Measurements from ENCODE around the gene UFSP2. TPM values are rescaled to one million over a fixed set of nuclear protein-coding genes. Genes with fewer than 3 reads are reported as not detected.

UFSP2 gene
- polyA plus RNA-seq, 1 donor (not counting 4 experiments of a cell fraction or from before 2014, with no cell fraction given) = 41.7 TPM

DNA sequence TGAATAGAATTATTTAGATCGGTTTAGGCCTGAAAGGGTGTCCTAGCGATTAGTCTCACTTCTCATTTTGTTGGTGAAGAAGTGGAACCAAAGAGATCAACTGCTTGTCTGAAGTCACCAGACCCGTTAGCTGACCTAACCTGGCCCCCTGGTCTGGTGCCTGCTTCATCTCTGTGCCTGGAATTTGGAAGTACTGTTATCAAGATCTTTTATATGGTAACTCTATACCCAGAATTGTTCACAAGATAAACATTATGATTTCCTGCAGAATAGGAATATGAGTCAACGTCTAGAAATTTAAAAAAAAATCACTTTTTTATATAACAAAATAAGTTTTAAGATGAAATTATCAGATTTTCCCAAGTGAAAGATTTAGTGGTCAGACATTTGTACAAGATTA lies 67.2 kb downstream of the UFSP2 start:
- Histone ChIP-seq H3K79me2 (ENCODE audit: control insufficient read depth, insufficient read depth, low read length) (no peaks in the 10 kb centered on the region), H3K4me3 (ENCODE audit: control insufficient read depth in 2 of 3, extremely low read depth in 1 of 3, insufficient read depth in 2 of 3, low read depth in 1 of 3, low read length in 3 of 3) (no peak overlapping the region), H3K9ac (ENCODE audit: control insufficient read depth, extremely low read depth, insufficient read depth, low read length) (no peak overlapping the region), H3K27me3 (ENCODE audit: control insufficient read depth, extremely low read depth, insufficient read depth, low read length) (no peaks in the 10 kb centered on the region), H3K4me1 (ENCODE audit: control insufficient read depth, extremely low read depth, insufficient read depth, low read length) (no peaks in the 10 kb centered on the region), H4K20me1 (ENCODE audit: control insufficient read depth, extremely low read depth, insufficient read depth, low read length) (no peaks in the 10 kb centered on the region), H3K4me2 (ENCODE audit: control insufficient read depth, extremely low read depth, insufficient read depth, low read depth, low read length) (no peak overlapping the region), H3K27ac (ENCODE audit: control insufficient read depth, insufficient read depth, low read length) (no peak overlapping the region), H3K9me1 (ENCODE audit: control insufficient read depth, extremely low read depth, insufficient read depth, low read length) (no peaks in the 10 kb centered on the region), H2AFZ (ENCODE audit: control insufficient read depth, low read length) (no peak overlapping the region), H3K36me3 (ENCODE audit: control insufficient read depth in 2 of 2, extremely low read depth in 1 of 2, insufficient read depth in 2 of 2, low read length in 2 of 2) (no peaks in the 10 kb centered on the region), H3K9me3 (ENCODE audit: control insufficient read depth, low read depth, low read length) (no peaks in the 10 kb centered on the region)
- DNase-seq (ENCODE audit: low read depth, low spot score) = no peak
- no peak for FAIRE-seq
- dilution Hi-C loops (cut with MboI; ENCODE audit: extremely low pct_ligation_motif_present, low sequenced_read_pairs) = no loop called here
- TF ChIP-seq, protein P1, sequence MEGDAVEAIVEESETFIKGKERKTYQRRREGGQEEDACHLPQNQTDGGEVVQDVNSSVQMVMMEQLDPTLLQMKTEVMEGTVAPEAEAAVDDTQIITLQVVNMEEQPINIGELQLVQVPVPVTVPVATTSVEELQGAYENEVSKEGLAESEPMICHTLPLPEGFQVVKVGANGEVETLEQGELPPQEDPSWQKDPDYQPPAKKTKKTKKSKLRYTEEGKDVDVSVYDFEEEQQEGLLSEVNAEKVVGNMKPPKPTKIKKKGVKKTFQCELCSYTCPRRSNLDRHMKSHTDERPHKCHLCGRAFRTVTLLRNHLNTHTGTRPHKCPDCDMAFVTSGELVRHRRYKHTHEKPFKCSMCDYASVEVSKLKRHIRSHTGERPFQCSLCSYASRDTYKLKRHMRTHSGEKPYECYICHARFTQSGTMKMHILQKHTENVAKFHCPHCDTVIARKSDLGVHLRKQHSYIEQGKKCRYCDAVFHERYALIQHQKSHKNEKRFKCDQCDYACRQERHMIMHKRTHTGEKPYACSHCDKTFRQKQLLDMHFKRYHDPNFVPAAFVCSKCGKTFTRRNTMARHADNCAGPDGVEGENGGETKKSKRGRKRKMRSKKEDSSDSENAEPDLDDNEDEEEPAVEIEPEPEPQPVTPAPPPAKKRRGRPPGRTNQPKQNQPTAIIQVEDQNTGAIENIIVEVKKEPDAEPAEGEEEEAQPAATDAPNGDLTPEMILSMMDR (optimal IDR thresholded peaks at IDR 0.05 in 1 of 3, IDR thresholded peaks at IDR 0.05 in 1 of 3, conservative IDR thresholded peaks at IDR 0.05 in 1 of 3; ENCODE audit: extremely low read depth in 1 of 3, insufficient read depth in 2 of 3, low read length in 3 of 3) = no peak
- TF ChIP-seq EZH2 (IDR thresholded peaks at IDR 0.05; ENCODE audit: low read length) = no peak

GRCh38 chr4:185357733-185358440 lies 67.9 kb downstream of the UFSP2 start:
- no peak for DNase-seq (ENCODE audit: low read depth, low spot score)
- dilution Hi-C loops (cut with MboI; ENCODE audit: extremely low pct_ligation_motif_present, low sequenced_read_pairs) = no loop called here
- Histone ChIP-seq H3K9me1 (ENCODE audit: control insufficient read depth, extremely low read depth, insufficient read depth, low read length) (no peaks in the 10 kb centered on the region), H3K4me1 (ENCODE audit: control insufficient read depth, extremely low read depth, insufficient read depth, low read length) (no peaks in the 10 kb centered on the region), H3K79me2 (ENCODE audit: control insufficient read depth, insufficient read depth, low read length) (no peaks in the 10 kb centered on the region), H2AFZ (ENCODE audit: control insufficient read depth, low read length) (no peak overlapping the region), H3K4me2 (ENCODE audit: control insufficient read depth, extremely low read depth, insufficient read depth, low read depth, low read length) (no peak overlapping the region), H3K36me3 (ENCODE audit: control insufficient read depth in 2 of 2, extremely low read depth in 1 of 2, insufficient read depth in 2 of 2, low read length in 2 of 2) (no peaks in the 10 kb centered on the region), H4K20me1 (ENCODE audit: control insufficient read depth, extremely low read depth, insufficient read depth, low read length) (no peaks in the 10 kb centered on the region), H3K27ac (ENCODE audit: control insufficient read depth, insufficient read depth, low read length) (no peak overlapping the region), H3K27me3 (ENCODE audit: control insufficient read depth, extremely low read depth, insufficient read depth, low read length) (no peaks in the 10 kb centered on the region), H3K9ac (ENCODE audit: control insufficient read depth, extremely low read depth, insufficient read depth, low read length) (no peak overlapping the region), H3K9me3 (ENCODE audit: control insufficient read depth, low read depth, low read length) (no peaks in the 10 kb centered on the region), H3K4me3 (ENCODE audit: control insufficient read depth in 2 of 3, extremely low read depth in 1 of 3, insufficient read depth in 2 of 3, low read depth in 1 of 3, low read length in 3 of 3) (no peak overlapping the region)
- TF ChIP-seq, protein P1 (optimal IDR thresholded peaks at IDR 0.05 in 1 of 3, IDR thresholded peaks at IDR 0.05 in 1 of 3, conservative IDR thresholded peaks at IDR 0.05 in 1 of 3; ENCODE audit: extremely low read depth in 1 of 3, insufficient read depth in 2 of 3, low read length in 3 of 3) = no peak
- TF ChIP-seq EZH2 (IDR thresholded peaks at IDR 0.05; ENCODE audit: low read length) = no peak
- no peak for FAIRE-seq

Measured in keratinocyte (primary cell).